Measurements from ENCODE around the gene PLGRKT.

The PLGRKT gene

GRCh38 chr9:5470816-5471215, 33.1 kb upstream of the PLGRKT start:
- no peaks in the 10 kb centered on the region for H3K36me3 ChIP-seq (ENCODE audit: control insufficient read depth, low read length)
- H3K27ac ChIP-seq (ENCODE audit: low read depth, low read length) = no peak overlapping the region
- H3K9me3 ChIP-seq (ENCODE audit: control insufficient read depth, insufficient read depth, low read length) = no peaks in the 10 kb centered on the region
- no peaks in the 10 kb centered on the region for H4K20me1 ChIP-seq (ENCODE audit: control insufficient read depth, insufficient read depth, low read depth, low read length)
- no peaks in the 10 kb centered on the region for H3K27me3 ChIP-seq (ENCODE audit: control insufficient read depth, low read length)
- no peaks in the 10 kb centered on the region for H3K4me1 ChIP-seq (ENCODE audit: control insufficient read depth, low read length)
- H3K4me3 ChIP-seq (ENCODE audit: low read length) = no peak overlapping the region
- H3K4me2 ChIP-seq (ENCODE audit: low read length) = no peak overlapping the region
- no peaks in the 10 kb centered on the region for H3K79me2 ChIP-seq (ENCODE audit: control insufficient read depth, low read length)
- no peaks in the 10 kb centered on the region for H3K9me2 ChIP-seq (replicated peaks; ENCODE audit: control insufficient read depth, low read length)
- TF ChIP-seq, protein P1, sequence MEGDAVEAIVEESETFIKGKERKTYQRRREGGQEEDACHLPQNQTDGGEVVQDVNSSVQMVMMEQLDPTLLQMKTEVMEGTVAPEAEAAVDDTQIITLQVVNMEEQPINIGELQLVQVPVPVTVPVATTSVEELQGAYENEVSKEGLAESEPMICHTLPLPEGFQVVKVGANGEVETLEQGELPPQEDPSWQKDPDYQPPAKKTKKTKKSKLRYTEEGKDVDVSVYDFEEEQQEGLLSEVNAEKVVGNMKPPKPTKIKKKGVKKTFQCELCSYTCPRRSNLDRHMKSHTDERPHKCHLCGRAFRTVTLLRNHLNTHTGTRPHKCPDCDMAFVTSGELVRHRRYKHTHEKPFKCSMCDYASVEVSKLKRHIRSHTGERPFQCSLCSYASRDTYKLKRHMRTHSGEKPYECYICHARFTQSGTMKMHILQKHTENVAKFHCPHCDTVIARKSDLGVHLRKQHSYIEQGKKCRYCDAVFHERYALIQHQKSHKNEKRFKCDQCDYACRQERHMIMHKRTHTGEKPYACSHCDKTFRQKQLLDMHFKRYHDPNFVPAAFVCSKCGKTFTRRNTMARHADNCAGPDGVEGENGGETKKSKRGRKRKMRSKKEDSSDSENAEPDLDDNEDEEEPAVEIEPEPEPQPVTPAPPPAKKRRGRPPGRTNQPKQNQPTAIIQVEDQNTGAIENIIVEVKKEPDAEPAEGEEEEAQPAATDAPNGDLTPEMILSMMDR (IDR thresholded peaks at IDR 0.05; ENCODE audit: low read depth, low read length, poor library complexity, severe bottlenecking) = no peak
- no peak for TF ChIP-seq EZH2phosphoT487 (IDR thresholded peaks at IDR 0.05; ENCODE audit: borderline replicate concordance, low read length)
- H3F3A ChIP-seq (ENCODE audit: control insufficient read depth, insufficient read depth) = no peaks in the 10 kb centered on the region

DNA sequence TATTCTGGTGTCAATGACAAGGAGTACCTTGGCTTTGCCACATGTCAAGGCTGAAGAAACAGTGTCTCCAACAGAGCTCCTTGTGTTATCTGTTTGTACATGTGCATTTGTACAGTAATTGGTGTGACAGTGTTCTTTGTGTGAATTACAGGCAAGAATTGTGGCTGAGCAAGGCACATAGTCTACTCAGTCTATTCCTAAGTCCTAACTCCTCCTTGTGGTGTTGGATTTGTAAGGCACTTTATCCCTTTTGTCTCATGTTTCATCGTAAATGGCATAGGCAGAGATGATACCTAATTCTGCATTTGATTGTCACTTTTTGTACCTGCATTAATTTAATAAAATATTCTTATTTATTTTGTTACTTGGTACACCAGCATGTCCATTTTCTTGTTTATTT, 32.4 kb upstream of the PLGRKT start:
- Histone ChIP-seq H3K9me2 (replicated peaks; ENCODE audit: control insufficient read depth, low read length) (no peaks in the 10 kb centered on the region), H4K20me1 (ENCODE audit: control insufficient read depth, insufficient read depth, low read depth, low read length) (no peaks in the 10 kb centered on the region), H3K4me2 (ENCODE audit: low read length) (no peak overlapping the region), H3K4me3 (ENCODE audit: low read length) (no peak overlapping the region), H3K36me3 (ENCODE audit: control insufficient read depth, low read length) (no peaks in the 10 kb centered on the region), H3K9me3 (ENCODE audit: control insufficient read depth, insufficient read depth, low read length) (no peaks in the 10 kb centered on the region), H3K27me3 (ENCODE audit: control insufficient read depth, low read length) (no peaks in the 10 kb centered on the region), H3K4me1 (ENCODE audit: control insufficient read depth, low read length) (peaks cover 2% of the 10 kb centered on the region; the same call in 1 of the 2 replicates), H3K27ac (ENCODE audit: low read depth, low read length) (no peak overlapping the region), H3K79me2 (ENCODE audit: control insufficient read depth, low read length) (no peaks in the 10 kb centered on the region), H3F3A (ENCODE audit: control insufficient read depth, insufficient read depth) (no peaks in the 10 kb centered on the region)
- TF ChIP-seq, protein P1 (IDR thresholded peaks at IDR 0.05; ENCODE audit: low read depth, low read length, poor library complexity, severe bottlenecking) = no peak
- TF ChIP-seq EZH2phosphoT487 (IDR thresholded peaks at IDR 0.05; ENCODE audit: borderline replicate concordance, low read length) = no peak

DNA sequence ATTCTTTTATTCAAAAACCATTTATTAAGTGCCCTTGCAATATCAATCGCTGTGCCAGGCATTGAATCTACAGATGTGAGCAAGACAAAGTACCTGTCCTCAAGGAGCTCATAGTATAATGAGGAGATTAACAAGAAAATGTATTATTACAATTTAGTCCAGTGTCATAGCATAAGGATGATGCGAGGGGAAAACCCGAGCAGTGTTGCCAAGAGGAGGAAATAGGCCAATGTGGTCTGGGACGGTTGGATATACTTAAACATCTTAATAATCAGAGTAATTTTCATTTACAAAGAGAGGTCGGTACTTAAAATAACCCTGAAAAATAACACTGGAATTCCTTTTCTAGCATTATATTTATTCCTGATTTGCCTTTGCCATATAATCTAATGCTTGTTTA, 31.1 kb upstream of the PLGRKT start:
- no peaks in the 10 kb centered on the region for H3K27me3 ChIP-seq (ENCODE audit: control insufficient read depth, low read length)

More for the DNA sequence above, 31.1 kb upstream of the PLGRKT start:
- Histone ChIP-seq H3K4me1 (ENCODE audit: control insufficient read depth, low read length) (peaks cover 4% of the 10 kb centered on the region; the same call in 1 of the 2 replicates), H3K9me2 (replicated peaks; ENCODE audit: control insufficient read depth, low read length) (no peaks in the 10 kb centered on the region), H4K20me1 (ENCODE audit: control insufficient read depth, insufficient read depth, low read depth, low read length) (no peaks in the 10 kb centered on the region), H3K79me2 (ENCODE audit: control insufficient read depth, low read length) (no peaks in the 10 kb centered on the region), H3K4me3 (ENCODE audit: low read length) (no peak overlapping the region), H3K9me3 (ENCODE audit: control insufficient read depth, insufficient read depth, low read length) (no peaks in the 10 kb centered on the region), H3K27ac (ENCODE audit: low read depth, low read length) (no peak overlapping the region), H3F3A (ENCODE audit: control insufficient read depth, insufficient read depth) (no peaks in the 10 kb centered on the region), H3K4me2 (ENCODE audit: low read length) (no peak overlapping the region), H3K36me3 (ENCODE audit: control insufficient read depth, low read length) (no peaks in the 10 kb centered on the region)
- no peak for TF ChIP-seq EZH2phosphoT487 (IDR thresholded peaks at IDR 0.05; ENCODE audit: borderline replicate concordance, low read length)
- TF ChIP-seq, protein P1 (IDR thresholded peaks at IDR 0.05; ENCODE audit: low read depth, low read length, poor library complexity, severe bottlenecking) = no peak

Measured in DOHH2 (cell line).